GM18505 (cell line): Measurements from ENCODE around the gene AHCYL2.
"Not testable (repeated sequence)": the region's sequence is repeated elsewhere in the genome, so short reads cannot be mapped to it uniquely, and the experiment has no call there.

Source experiments
- ATAC-seq: cut with Tn5 transposase; IDR thresholded peaks from one replicate; pipeline ENCODE4 v1.9.1; 2021; ENCODE audit not compliant: unreplicated experiment
- POLR2A ChIP-seq: IDR thresholded peaks from 4 replicates; pipeline ENCODE4 v1.6.1; 2011; ENCODE audit warnings: borderline replicate concordance; ENCODE audit not compliant: insufficient read depth, insufficient read length; ENCODE audit errors: extremely low read depth

The AHCYL2 gene

DNA sequence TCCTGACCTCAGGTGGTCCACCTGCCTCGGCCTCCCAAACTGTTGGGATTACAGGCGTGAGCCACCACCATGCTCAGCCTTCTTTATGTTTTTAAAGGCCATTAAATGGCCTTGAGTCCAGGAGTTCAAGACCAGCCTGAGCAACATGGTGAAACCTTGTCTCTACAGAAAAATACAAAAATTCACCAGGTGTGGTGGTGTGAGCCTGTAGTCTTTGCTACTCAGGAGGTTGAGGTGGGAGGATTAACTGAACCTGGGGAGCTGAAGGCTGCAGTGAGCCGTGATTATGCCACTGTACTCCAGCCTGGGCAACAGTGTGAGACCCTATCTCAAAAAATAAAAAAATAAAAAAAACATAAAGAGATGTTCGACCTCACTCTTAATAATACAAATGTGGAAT is 25.4 kb upstream of the AHCYL2 start:
- ATAC-seq, result no peak
- TF ChIP-seq POLR2A, result no peak

DNA sequence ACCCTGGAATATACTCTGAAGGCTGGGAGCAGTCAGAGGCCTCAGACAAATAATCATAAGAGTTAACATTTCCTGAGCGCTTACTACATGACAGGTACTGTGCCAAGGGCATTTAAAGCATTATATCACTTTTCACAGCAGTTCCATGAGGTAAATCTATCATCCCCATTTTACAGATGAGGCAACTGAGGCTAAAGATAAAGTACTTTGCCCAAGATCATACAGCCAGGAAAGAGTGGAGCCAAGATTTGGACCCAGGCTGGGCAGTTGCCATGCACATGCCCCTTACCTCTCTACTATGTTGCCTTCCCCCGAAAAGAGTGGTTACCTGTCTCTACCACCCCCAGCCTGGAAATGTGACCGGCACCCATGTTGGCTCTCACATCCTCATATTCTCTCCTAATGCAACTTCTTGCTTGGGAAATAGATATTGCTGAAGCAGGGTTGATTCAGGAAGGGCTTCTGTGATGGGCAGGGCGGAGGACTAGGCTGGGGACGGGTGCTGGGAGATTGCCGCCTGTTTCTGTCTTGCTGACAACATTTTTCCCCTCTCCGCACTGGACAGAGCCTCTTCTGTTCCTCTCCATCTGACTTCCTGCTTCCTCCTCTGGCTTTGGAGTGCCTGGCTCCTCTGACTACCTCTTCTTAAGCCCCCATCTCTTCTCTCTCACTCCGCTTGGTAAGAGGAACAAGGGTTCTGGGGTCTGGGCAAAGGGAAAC is 22.6 kb upstream of the AHCYL2 start:
- no peak for TF ChIP-seq POLR2A
- ATAC-seq, result no peak

DNA sequence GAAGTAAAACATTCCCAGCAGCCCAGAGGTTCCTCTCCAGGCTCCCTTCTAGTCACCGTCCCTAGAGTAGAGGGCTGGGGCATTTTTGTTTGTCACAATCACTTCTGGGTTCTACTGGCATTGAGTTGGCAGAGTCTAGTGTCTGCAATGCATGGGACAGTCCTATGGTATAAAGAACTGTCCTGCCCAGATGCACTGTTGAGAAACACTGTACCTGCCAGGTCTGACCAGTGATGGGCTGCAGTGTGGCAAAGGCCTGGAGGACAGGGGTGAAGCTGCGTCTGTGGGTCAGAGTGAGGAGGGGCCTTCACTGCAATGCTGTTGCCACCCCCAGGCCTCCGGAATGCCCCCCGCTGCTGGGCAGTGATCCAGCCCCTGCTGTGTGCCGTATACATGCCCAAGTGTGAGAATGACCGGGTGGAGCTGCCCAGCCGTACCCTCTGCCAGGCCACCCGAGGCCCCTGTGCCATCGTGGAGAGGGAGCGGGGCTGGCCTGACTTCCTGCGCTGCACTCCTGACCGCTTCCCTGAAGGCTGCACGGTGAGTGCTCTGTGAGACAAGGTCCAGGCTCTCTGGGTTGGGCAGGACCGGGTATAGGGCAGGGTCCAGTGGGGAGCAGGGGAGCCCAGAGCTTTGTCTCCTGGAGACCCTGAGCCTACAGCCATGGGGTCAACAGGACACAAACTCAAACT is 21.6 kb upstream of the AHCYL2 start:
- ATAC-seq, result no peak
- no peak for TF ChIP-seq POLR2A

DNA sequence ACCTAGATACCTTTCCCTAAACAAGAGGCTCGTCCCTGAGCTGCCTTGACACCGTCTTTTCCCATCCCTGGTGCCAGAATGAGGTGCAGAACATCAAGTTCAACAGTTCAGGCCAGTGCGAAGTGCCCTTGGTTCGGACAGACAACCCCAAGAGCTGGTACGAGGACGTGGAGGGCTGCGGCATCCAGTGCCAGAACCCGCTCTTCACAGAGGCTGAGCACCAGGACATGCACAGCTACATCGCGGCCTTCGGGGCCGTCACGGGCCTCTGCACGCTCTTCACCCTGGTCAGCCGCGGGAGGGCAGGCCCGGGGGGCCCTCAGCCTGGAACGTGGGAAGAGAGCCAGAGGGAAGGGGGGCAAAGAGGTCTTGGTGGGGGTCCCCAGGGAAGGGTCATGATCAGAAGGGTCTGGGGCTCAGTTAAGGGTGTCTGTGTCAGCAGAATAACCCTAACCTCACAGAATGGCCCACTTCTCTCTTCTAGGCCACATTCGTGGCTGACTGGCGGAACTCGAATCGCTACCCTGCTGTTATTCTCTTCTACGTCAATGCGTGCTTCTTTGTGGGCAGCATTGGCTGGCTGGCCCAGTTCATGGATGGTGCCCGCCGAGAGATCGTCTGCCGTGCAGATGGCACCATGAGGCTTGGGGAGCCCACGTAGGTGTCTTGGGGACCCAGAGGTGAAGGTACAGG is 19.6 kb upstream of the AHCYL2 start:
- ATAC-seq, result no peak
- TF ChIP-seq POLR2A, result no peak

DNA sequence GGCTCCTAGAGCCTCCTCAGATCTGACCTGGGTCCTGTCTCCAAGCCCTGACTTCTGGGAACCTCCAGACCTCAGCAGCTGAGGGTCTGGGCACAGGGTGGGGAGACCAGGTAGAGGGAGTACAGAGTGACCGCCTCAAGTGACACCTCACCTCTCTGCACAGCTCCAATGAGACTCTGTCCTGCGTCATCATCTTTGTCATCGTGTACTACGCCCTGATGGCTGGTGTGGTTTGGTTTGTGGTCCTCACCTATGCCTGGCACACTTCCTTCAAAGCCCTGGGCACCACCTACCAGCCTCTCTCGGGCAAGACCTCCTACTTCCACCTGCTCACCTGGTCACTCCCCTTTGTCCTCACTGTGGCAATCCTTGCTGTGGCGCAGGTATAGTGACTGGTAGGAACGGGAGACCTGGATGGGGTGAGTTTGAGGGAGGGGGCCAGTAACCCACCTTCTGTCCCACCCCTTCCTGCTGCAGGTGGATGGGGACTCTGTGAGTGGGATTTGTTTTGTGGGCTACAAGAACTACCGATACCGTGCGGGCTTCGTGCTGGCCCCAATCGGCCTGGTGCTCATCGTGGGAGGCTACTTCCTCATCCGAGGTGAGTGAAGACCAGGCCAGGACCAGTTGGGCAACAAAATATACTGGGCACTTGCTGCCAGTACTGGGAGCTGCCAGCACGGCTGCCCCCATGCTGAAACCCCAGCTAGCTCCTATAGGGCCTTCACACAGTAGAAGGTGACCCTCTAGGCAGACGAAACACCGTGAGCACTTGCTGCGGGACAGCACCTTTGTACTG is 18.6 kb upstream of the AHCYL2 start:
- ATAC-seq, result no peak
- TF ChIP-seq POLR2A, result no peak

DNA sequence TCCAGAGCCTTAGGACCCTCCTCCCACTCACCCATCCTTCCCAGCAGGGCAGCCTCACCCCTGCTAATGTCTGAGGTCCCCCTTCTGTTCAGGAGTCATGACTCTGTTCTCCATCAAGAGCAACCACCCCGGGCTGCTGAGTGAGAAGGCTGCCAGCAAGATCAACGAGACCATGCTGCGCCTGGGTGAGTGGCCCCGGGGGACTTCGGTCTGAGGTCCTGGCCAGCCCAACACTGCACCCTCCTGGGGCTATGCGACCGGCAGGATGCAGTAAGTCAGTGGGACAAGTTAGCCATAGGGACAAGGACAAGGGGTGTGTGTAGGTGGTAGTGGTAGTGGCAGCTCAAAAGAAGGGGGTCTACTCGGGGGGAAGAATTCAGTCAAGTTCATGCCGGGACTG is 16.2 kb upstream of the AHCYL2 start:
- no peak for TF ChIP-seq POLR2A
- ATAC-seq, result no peak

DNA sequence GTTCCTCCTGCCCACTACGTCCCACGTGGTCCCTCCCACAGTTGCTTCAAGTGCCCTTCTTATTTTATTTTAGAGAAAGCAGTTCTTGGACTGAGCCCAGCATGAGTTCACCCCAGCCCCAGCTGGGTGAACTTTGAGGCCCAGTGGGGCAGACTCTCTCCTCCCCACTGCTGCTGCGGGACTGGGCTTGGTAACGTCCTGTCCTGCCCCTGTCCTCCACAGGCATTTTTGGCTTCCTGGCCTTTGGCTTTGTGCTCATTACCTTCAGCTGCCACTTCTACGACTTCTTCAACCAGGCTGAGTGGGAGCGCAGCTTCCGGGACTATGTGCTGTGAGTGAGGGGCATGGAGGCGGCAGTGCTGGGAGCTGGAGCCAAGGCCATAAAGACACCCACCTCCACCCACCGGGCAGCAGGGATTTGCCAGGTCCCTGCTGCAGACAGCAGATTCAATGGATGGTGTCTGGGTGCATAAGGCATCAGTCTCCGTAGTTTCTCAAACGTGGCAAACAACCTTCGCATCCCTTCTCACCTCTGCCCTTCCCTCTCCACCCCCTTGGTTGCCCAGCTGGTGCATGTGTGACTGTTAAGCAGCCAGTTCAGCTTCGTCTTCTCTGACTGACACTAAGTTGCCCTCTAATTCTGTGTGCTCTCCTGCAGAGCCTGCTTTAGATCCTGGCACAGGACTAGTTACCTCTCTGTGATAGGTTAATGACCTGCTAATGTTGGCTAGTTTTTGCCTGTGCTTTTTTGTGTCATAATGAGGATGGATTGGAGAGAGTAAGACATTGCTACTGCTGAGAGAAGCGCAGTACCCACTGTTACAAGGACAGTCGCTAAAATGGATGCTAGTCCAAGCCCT is 15.5 kb upstream of the AHCYL2 start:
- ATAC-seq, result no peak
- TF ChIP-seq POLR2A, result no peak

- ATAC-seq, result no peak
- TF ChIP-seq POLR2A, result no peak
Measured at GRCh38 chr7:129210256-129210988, 14.4 kb upstream of the AHCYL2 start.

GRCh38 chr7:129210989-129211312 is 13.9 kb upstream of the AHCYL2 start:
- no peak for TF ChIP-seq POLR2A
- ATAC-seq, result no peak

DNA sequence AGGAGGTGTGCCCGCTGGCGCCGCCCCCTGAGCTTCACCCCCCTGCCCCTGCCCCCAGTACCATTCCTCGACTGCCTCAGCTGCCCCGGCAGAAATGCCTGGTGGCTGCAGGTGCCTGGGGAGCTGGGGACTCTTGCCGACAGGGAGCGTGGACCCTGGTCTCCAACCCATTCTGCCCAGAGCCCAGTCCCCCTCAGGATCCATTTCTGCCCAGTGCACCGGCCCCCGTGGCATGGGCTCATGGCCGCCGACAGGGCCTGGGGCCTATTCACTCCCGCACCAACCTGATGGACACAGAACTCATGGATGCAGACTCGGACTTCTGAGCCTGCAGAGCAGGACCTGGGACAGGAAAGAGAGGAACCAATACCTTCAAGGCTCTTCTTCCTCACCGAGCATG is 12.7 kb upstream of the AHCYL2 start:
- no peak for ATAC-seq
- no peak for TF ChIP-seq POLR2A

GRCh38 chr7:129212596-129212995 is 12.2 kb upstream of the AHCYL2 start:
- ATAC-seq, result no peak
- no peak for TF ChIP-seq POLR2A

DNA sequence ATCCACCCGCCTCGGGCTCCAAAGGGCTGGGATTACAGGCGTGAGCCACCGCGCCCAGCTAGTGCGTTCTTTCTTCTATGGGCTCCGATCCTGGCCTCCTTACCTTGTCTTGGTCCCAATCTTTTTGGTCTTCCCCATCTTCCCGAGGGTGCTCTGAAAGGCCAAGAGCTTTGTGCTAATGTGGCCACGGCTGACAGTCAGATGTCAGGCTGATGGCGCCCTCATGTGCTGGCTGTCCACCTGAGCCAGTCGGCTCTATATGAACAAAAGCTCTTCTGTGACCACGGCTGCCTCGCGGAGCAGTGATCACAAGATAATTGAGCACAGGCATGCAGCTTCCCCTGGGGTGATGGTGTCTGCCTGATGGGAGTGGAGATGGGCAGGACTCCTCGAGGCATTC is 11.0 kb upstream of the AHCYL2 start:
- ATAC-seq, result no peak
- no peak for TF ChIP-seq POLR2A

- ATAC-seq, result not testable (repeated sequence)
Measured at GRCh38 chr7:129215691-129216090, 9.1 kb upstream of the AHCYL2 start.

GRCh38 chr7:129216101-129216715 is 8.6 kb upstream of the AHCYL2 start:
- not testable (repeated sequence) for ATAC-seq

GRCh38 chr7:129216821-129217416 is 7.9 kb upstream of the AHCYL2 start:
- ATAC-seq, result not testable (repeated sequence)
